ENCODE measurements around the gene SYT9.

- TF ChIP-seq TSHZ2 (CRISPR knock-in tag; IDR thresholded peaks at IDR 0.05), result no peak
- no peak for TF ChIP-seq PATZ1 (CRISPR knock-in tag; IDR thresholded peaks at IDR 0.05; ENCODE audit: borderline replicate concordance)
- TF ChIP-seq ZFP30 (CRISPR knock-in tag; IDR thresholded peaks at IDR 0.05), result no peak
- peak; percentile 57 for TF ChIP-seq ISL1 (CRISPR knock-in tag; IDR thresholded peaks at IDR 0.05)
- TF ChIP-seq BACH2 (CRISPR knock-in tag; IDR thresholded peaks at IDR 0.05; ENCODE audit: borderline replicate concordance), result no peak
- no peak for TF ChIP-seq TCF4 (CRISPR knock-in tag; IDR thresholded peaks at IDR 0.05; ENCODE audit: borderline replicate concordance)
- TF ChIP-seq CSRNP3 (CRISPR knock-in tag; IDR thresholded peaks at IDR 0.05), result no peak
- TF ChIP-seq RARB (CRISPR knock-in tag; IDR thresholded peaks at IDR 0.05), result no peak
- TF ChIP-seq TOX (CRISPR knock-in tag; IDR thresholded peaks at IDR 0.05; ENCODE audit: borderline replicate concordance), result no peak
- TF ChIP-seq PPARA (CRISPR knock-in tag; IDR thresholded peaks at IDR 0.05; ENCODE audit: borderline replicate concordance), result no peak
Measured at GRCh38 chr11:7457211-7457610, 205.5 kb downstream of the SYT9 start.
